B cell (primary cell): ENCODE data around the gene BNIP3. TPM values are rescaled to one million over a fixed set of nuclear protein-coding genes. Genes with fewer than 3 reads are reported as not detected.

Experiments
- ATAC-seq: fragments of 200-7000 bp; cut with Tn5 transposase; one replicate; pipeline ENCODE4 v1.10.0; 2021; ENCODE audit warnings: low read depth, mild to moderate bottlenecking, moderate number of reproducible peaks, moderate library complexity
- CTCF ChIA-PET: fragments of 350-600 bp; sonication (Branson Sonifier 250); formaldehyde crosslinking; loops from one replicate; lab custom pipeline; 2021; ENCODE audit warnings: antibody characterized with exemption, inconsistent platforms; lab: Charles Lee
- POLR2A ChIA-PET: fragments of 350-600 bp; sonication (Branson Sonifier 250); formaldehyde crosslinking; loops from one replicate; lab custom pipeline; 2021; ENCODE audit warnings: antibody characterized with exemption; lab: Charles Lee
- DNase-seq: peaks from one replicate; pipeline ENCODE4 v3.0.0; 2013
- H2AFZ ChIP-seq: 2 replicates; pipeline ENCODE4 v1.6.1; 2012; ENCODE audit warnings: mild to moderate bottlenecking, low read depth, low read length; ENCODE audit not compliant: insufficient read depth, poor library complexity, severe bottlenecking
- H3K27ac ChIP-seq, 2 donors: 1 replicate in 1 of 2; 2 replicates in 1 of 2; pipeline ENCODE4 v1.5.1; 2012 to 2013; ENCODE audit warnings: low read length in 2 of 2, mild to moderate bottlenecking in 2 of 2, moderate library complexity in 1 of 2
- H3K27me3 ChIP-seq, 4 experiments: fragments of 200-600 bp in 1 of 4; sonication (generic) in 1 of 4; replicated peaks in 1 of 4; 1 replicate in 2 of 4; 2 replicates in 2 of 4; pipeline versions ENCODE4 v1.6.1 to v1.7.0; 2013 to 2016; ENCODE audit warnings: low read length in 3 of 4, mild to moderate bottlenecking in 2 of 4, mixed read lengths in 1 of 4, moderate library complexity in 1 of 4; ENCODE audit not compliant: insufficient read depth in 4 of 4, control insufficient read depth in 3 of 4; ENCODE audit errors: control extremely low read depth in 1 of 4
- H3K36me3 ChIP-seq, 2 experiments: replicated peaks in 1 of 2; 1 replicate in 1 of 2; 2 replicates in 1 of 2; pipeline versions ENCODE4 v1.6.1 to v1.7.1; 2013; ENCODE audit warnings: low read length in 1 of 2; ENCODE audit not compliant: insufficient read depth in 2 of 2, control insufficient read depth in 1 of 2; ENCODE audit errors: control extremely low read depth in 1 of 2, extremely low read depth in 1 of 2
- H3K4me1 ChIP-seq, 2 donors: fragments of 200-600 bp in 1 of 2; sonication (generic) in 1 of 2; 1 replicate in 1 of 2; 2 replicates in 1 of 2; pipeline versions ENCODE4 v1.5.1 to v1.6.1; 2013 to 2017; ENCODE audit warnings: low read length in 2 of 2; ENCODE audit not compliant: control insufficient read depth in 2 of 2, insufficient read depth in 2 of 2
- H3K4me2 ChIP-seq: replicated peaks from 2 replicates; pipeline ENCODE3; 2012; ENCODE audit warnings: mild to moderate bottlenecking, low read depth, low read length; ENCODE audit not compliant: poor library complexity, severe bottlenecking
- H3K4me3 ChIP-seq, 5 experiments: fragments of 200-600 bp in 1 of 5; sonication (generic) in 1 of 5; 1 replicate in 3 of 5; 2 replicates in 2 of 5; pipeline versions ENCODE4 v1.5.1 to v1.7.0; 2011 to 2016; ENCODE audit warnings: low read length in 4 of 5, mild to moderate bottlenecking in 4 of 5, low read depth in 2 of 5, control low read depth in 1 of 5, moderate library complexity in 1 of 5; ENCODE audit not compliant: insufficient read depth in 1 of 5; ENCODE audit errors: control extremely low read depth in 1 of 5, extremely low read depth in 1 of 5
- H3K79me2 ChIP-seq: fragments of 200-600 bp; sonication (generic); one replicate; pipeline ENCODE4 v1.6.0; 2016; ENCODE audit warnings: low read length; ENCODE audit not compliant: control insufficient read depth, insufficient read depth
- H3K9ac ChIP-seq: fragments of 200-600 bp; sonication (generic); 2 replicates; pipeline ENCODE4 v1.6.1; 2017; ENCODE audit warnings: mild to moderate bottlenecking, low read length, moderate library complexity
- H3K9me3 ChIP-seq, 3 donors: one replicate each; pipeline versions ENCODE4 v1.6.1 to v1.7.1; 2013; ENCODE audit warnings: low read length in 2 of 3; ENCODE audit not compliant: control insufficient read depth in 2 of 3, insufficient read depth in 1 of 3; ENCODE audit errors: control extremely low read depth in 1 of 3
- H4K20me1 ChIP-seq: 2 replicates; pipeline ENCODE4 v1.6.0; 2012; ENCODE audit warnings: mild to moderate bottlenecking, low read length; ENCODE audit not compliant: insufficient read depth, control insufficient read depth, poor library complexity, severe bottlenecking
- H3K27ac Mint-ChIP-seq: one replicate; pipeline ENCODE4 v1.8.0; 2021; ENCODE audit warnings: mixed read lengths
- H3K27me3 Mint-ChIP-seq: one replicate; pipeline ENCODE4 v1.8.0; 2021; ENCODE audit warnings: mixed read lengths
- H3K4me1 Mint-ChIP-seq: one replicate; pipeline ENCODE4 v1.8.0; 2021; ENCODE audit warnings: mixed read lengths
- H3K4me3 Mint-ChIP-seq: one replicate; pipeline ENCODE4 v1.8.0; 2021; ENCODE audit warnings: mixed read lengths
- H3K9me3 Mint-ChIP-seq: one replicate; pipeline ENCODE4 v1.8.0; 2022; ENCODE audit warnings: mixed read lengths; ENCODE audit not compliant: insufficient read depth
- CTCF ChIP-seq: fragments of 200-600 bp; IDR thresholded peaks from one replicate; pipeline ENCODE4 v1.8.0; 2022; ENCODE audit warnings: antibody characterized with exemption, mild to moderate bottlenecking
- EZH2 ChIP-seq: IDR thresholded peaks from 2 replicates; pipeline ENCODE4 v1.6.1; 2012; ENCODE audit warnings: borderline replicate concordance, low read depth, mild to moderate bottlenecking, moderate library complexity, low read length; ENCODE audit not compliant: insufficient read depth, poor library complexity, severe bottlenecking
- WGBS: methylation state at CpG from one replicate; pipeline ENCODE4 v1.1.5; 2013; ENCODE audit warnings: missing lambda C conversion rate; ENCODE audit not compliant: insufficient coverage; 5-methylcytosine and 5-hydroxymethylcytosine counted together
- intact Hi-C: fragments of 100-400 bp; cut with micrococcal nuclease; formaldehyde crosslinking; loops from one replicate; pipeline ENCODE4 v1.10.0; 2022
- polyA plus RNA-seq: library from polyadenylated mRNA; depleted of rRNA; stranded (reverse); fragments of >200 nt; gene quantifications from 2 replicates; pipeline ENCODE4 v1.2.3, GENCODE V29; 2012
- total RNA-seq, 2 donors: library from RNA; stranded (reverse); fragments of 120-200 nt in 1 of 2; gene quantifications; 1 replicate in 1 of 2; 2 replicates in 1 of 2; pipeline versions ENCODE4 v1.2.3 to v1.2.4, GENCODE V29; 2013 to 2022

The BNIP3 gene
- total and polyA plus RNA-seq, 2 donors (not counting 1 experiment from before 2014, with no cell fraction given): 7.1 to 10.9 TPM

- intact Hi-C loops: no loop called here
- Mint-ChIP-seq H3K27me3 (no peaks in the 10 kb centered on the region), H3K4me3 (no peak overlapping the region), H3K4me1 (peaks cover 37% of the 10 kb centered on the region), H3K9me3 (no peaks in the 10 kb centered on the region), H3K27ac (no peak overlapping the region)
- Histone ChIP-seq H3K4me3 (no peak overlapping the region), H3K79me2 (peaks cover 80% of the 10 kb centered on the region), H3K9ac (no peak overlapping the region), H4K20me1 (peaks cover 81% of the 10 kb centered on the region), H3K27ac (no peak overlapping the region), H3K4me1 (peaks cover 12 to 13% of the 10 kb centered on the region in 2 donors), H2AFZ (no peak overlapping the region), H3K27me3 (no peaks in the 10 kb centered on the region), H3K36me3 (peaks cover 0 to 27% of the 10 kb centered on the region in 2 experiments), H3K4me2 (no peak overlapping the region), H3K9me3 (no peaks in the 10 kb centered on the region)
- no peak for ATAC-seq
- over 99% methylated on average over 14 of the region's 18 CpGs for WGBS
- POLR2A ChIA-PET: interaction anchor here (0.7 kb wide), 1 partner anchor 20 kb away, joined by 3 read pairs; no protein-coding TSS in a partner anchor
- CTCF ChIA-PET: interaction anchor here (0.7 kb wide), 1 partner anchor 29 kb away, joined by 3 read pairs; no protein-coding TSS in a partner anchor
- DNase-seq: no peak
- TF ChIP-seq EZH2: no peak
- no peak for TF ChIP-seq CTCF
These were observed 48.6 kb downstream of the BNIP3 start for GRCh38 chr10:131933016-131933695.

- ATAC-seq: no peak
- WGBS: 97% methylated on average over 11 of the region's 13 CpGs
- H3K27me3 ChIP-seq: no peaks in the 10 kb centered on the region
These were observed 49.7 kb downstream of the BNIP3 start for GRCh38 chr10:131931981-131932380.

More at GRCh38 chr10:131931981-131932380, 49.7 kb downstream of the BNIP3 start:
- Histone ChIP-seq H3K79me2 (peaks cover 80% of the 10 kb centered on the region), H2AFZ (no peak overlapping the region), H3K36me3 (peaks cover 0 to 21% of the 10 kb centered on the region in 2 experiments), H3K4me3 (no peak overlapping the region), H3K9me3 (no peaks in the 10 kb centered on the region), H3K27ac (no peak overlapping the region), H3K4me2 (no peak overlapping the region), H3K9ac (no peak overlapping the region), H3K4me1 (peaks cover 19 to 24% of the 10 kb centered on the region in 2 donors), H4K20me1 (peaks cover 82% of the 10 kb centered on the region)
- H3K4me1 Mint-ChIP-seq: peaks cover 49% of the 10 kb centered on the region
- no peak for DNase-seq
- H3K27me3 Mint-ChIP-seq: no peaks in the 10 kb centered on the region
- no peaks in the 10 kb centered on the region for H3K9me3 Mint-ChIP-seq
- TF ChIP-seq CTCF (no peak), EZH2 (no peak)
- ChIA-PET CTCF (interaction anchor here (0.7 kb wide), 1 partner anchor 19 kb away, joined by 3 read pairs; no protein-coding TSS in a partner anchor), POLR2A (no interaction called here)
- H3K27ac Mint-ChIP-seq: no peak overlapping the region
- intact Hi-C loops: no loop called here
- H3K4me3 Mint-ChIP-seq: no peak overlapping the region
